Measurements from ENCODE around the gene GEN1.
"Not testable (repeated sequence)": the region's sequence is repeated elsewhere in the genome, so short reads cannot be mapped to it uniquely, and the experiment has no call there.

GEN1 gene

DNA sequence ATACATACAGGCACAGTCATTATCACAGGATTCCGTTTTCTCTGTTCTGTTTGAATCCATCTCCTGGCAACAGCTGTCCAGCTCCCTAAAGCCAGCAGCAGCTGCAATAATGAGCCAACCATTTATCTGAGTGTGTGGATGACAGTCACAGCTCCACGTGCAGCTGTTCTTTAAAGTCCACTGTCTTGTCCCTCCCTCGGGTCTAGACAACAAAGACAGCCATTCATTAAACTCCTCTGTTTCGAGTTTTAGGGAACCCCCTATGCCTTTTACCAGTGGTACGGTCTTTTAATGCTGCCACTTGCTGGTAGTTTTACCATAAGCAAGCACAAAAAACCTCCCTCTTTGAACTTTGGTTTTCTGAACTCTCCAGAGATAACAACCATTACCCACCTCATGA is 46.3 kb downstream of the GEN1 start:
- no peak for DNase-seq

DNA sequence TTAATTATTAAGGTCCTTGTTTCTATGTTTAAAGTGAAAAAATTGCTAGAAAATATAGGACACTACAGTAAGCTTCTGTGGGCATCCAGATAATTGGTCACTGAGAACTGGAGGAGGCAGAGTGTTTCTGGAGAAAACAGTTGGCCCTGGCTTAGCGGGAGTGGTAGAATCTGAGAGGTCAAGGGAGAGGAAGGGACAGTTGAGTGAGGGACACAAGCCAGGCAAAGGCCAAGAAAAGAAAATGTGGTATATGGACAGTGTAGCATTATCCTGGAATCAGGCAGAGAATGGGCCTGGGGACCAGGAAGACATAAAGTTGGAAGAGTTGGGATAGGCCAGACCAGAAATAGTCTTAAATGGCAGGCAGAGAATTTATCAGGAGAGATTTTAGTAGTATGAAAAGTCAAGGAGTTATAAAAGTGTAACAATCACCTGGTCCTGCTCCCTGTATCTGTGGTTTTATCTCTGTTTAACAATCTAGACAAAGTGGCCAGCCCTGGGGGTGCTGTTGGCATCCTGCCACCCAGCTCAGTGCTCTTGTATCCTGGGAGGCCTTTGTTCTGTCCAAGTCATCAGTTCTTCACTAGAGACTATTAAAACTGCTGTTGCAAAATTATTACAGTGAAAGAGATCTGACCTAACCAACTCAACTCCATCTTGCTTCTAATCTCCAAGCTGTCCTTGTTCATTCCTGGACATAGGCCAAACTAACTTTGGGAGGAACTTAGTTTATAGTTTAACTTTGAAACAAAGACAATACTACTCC is 46.9 kb downstream of the GEN1 start:
- DNase-seq: no peak

- no peak for DNase-seq
These were observed 49.6 kb downstream of the GEN1 start for GRCh38 chr2:17803497-17803896.

DNA sequence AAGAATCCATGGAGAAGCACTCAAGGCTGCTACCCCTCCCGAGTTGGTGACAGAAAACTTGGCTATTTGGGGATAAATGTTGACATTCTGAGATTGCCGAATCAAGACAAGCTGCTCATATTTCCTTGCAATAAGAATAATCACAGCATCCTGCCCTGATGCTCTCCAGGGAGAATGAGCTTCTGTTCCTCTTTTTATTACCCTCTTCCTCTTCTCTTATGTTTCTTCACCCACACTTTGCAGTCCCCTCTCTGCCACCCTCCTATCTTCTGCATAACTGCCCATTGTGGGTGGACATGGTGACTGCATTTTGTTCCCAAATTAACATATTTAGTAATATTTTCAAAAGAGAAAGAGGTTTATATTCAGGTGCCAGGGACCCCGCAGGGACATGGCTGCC is 50.4 kb downstream of the GEN1 start:
- no peak for DNase-seq

- DNase-seq: no peak
These were observed 51.2 kb downstream of the GEN1 start for GRCh38 chr2:17805166-17805565.

DNA sequence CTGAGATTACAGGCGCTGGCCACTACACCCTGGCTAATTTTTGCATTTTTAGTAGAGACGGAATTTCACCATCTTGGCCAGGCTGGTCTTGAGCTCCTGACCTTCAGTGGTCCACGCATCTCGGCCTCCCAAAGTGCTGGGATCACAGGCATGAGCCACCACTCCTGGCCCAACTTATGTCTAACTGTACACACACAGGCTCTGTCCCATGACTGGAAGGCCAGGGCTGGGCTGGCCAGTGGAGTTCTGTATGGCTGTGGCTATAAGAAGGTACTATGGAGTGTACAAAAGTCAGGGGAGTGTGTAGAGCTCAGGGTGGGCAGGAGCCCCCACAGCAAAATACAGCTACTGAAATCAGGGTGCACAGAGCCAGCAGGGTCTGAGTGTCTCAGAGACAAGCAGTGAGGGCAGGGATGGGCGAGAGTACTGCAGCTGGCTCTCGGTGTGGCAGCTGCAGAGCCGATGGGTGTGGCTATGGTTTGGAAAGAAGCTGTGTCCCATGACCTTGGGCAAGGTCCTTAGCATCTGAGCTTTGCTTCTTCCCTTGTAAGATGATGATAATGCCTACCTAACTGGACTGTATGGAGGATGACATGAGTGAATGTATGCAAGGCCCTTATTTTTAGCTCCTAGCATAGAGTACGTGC is 51.9 kb downstream of the GEN1 start:
- no peak for DNase-seq

GRCh38 chr2:17813010-17813741 is 59.2 kb downstream of the GEN1 start:
- no peak for DNase-seq

- no peak for DNase-seq
These were observed 60.0 kb downstream of the GEN1 start for GRCh38 chr2:17813742-17814473.

- DNase-seq: no peak
These were observed 60.7 kb downstream of the GEN1 start for GRCh38 chr2:17814601-17815000.

- DNase-seq: no peak
These were observed 61.7 kb downstream of the GEN1 start for GRCh38 chr2:17815468-17816184.

DNA sequence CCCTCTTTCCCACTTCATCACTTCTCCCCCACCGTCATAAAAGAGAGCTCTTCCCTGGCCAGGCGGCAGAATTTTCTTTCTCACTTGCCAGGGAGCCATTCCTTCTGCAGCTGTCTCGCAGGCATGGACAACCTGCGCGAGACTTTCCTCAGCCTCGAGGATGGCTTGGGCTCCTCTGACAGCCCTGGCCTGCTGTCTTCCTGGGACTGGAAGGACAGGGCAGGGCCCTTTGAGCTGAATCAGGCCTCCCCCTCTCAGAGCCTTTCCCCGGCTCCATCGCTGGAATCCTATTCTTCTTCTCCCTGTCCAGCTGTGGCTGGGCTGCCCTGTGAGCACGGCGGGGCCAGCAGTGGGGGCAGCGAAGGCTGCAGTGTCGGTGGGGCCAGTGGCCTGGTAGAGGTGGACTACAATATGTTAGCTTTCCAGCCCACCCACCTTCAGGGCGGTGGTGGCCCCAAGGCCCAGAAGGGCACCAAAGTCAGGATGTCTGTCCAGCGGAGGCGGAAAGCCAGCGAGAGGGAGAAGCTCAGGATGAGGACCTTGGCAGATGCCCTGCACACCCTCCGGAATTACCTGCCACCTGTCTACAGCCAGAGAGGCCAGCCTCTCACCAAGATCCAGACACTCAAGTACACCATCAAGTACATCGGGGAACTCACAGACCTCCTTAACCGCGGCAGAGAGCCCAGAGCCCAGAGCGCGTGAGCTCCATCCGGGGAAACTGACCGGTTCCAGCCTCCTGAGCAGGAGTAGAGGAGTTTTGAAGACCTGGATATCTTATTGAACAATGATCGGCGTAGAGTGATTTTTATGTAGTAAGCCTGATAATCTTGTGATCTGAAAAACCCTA is 62.7 kb downstream of the GEN1 start, which contains the start of gene MSGN1:
MSGN1 (plus strand) TSS at position 65 of the 850 bp plus-strand sequence; CDS start at position 124, 59 bp downstream.
- no peak for DNase-seq

- DNase-seq: no peak
These were observed 64.4 kb downstream of the GEN1 start for GRCh38 chr2:17818235-17818815.

DNA sequence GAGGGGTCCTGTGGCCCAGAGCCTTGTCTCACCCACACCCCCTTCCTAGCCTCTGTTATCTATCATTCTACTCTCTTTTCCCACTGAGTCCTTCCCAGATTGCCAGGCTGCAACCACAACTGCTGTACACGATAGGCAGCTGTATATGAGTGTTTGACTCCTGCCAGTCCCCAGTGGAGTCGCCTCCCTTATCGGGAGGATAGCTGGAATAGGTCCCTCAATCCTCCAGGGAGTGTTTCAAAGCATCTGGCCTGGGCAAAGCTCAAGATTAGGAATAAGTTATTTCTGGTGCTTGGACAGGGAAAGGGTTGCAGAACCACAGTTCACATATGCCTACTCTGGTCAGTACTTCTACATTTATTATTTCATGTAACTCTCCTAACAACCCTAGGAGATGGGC is 67.1 kb downstream of the GEN1 start:
- no peak for DNase-seq

- DNase-seq: no peak
These were observed 67.9 kb downstream of the GEN1 start for GRCh38 chr2:17821535-17822444.

GRCh38 chr2:17822445-17823117 is 68.6 kb downstream of the GEN1 start:
- DNase-seq: no peak

GRCh38 chr2:17823646-17824045 is 69.7 kb downstream of the GEN1 start:
- DNase-seq: not testable (repeated sequence)

GRCh38 chr2:17827316-17827715 is 73.4 kb downstream of the GEN1 start:
- DNase-seq: no peak

DNA sequence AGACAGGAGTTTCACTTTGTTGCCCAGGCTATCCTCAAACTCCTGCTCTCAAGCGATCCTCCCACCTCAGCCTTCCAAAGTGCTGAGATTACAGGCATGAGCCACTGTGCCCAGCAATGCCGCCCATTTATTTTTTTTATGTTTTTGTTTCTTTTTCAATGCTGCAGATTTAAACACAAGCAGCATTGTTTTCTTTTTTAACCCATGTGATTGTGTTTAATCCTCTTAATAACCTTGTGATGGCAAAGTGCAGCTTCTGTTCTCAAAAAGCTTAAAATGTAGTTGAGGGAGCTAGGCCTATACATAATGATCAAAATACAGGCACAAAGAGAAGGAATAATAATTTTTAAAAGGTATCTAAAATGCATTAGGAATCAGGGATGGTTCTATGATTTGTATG is 73.8 kb downstream of the GEN1 start:
- DNase-seq: no peak
